Measurements from ENCODE around the gene CDH23. TPM values are rescaled to one million over a fixed set of nuclear protein-coding genes. Genes with fewer than 3 reads are reported as not detected.
A peak's percentile ranks its signal among the peaks of the same experiment; 100 is the strongest.

The CDH23 gene
- total and polyA plus RNA-seq, 10 of the 15 experiments (the other 5 are each of a cell fraction or from before 2014, with no cell fraction given) = 0.09 to 0.40 (median 0.15) TPM; not detected in 1

GRCh38 chr10:71844084-71844483 is 447.4 kb downstream of the CDH23 start (continued):
- no peak for TF ChIP-seq CBX5 (IDR thresholded peaks at IDR 0.05; ENCODE audit: low read depth)
- no peak for TF ChIP-seq ATF7 (IDR thresholded peaks at IDR 0.05; ENCODE audit: low read depth)
- no peak for TF ChIP-seq NR2C2 (IDR thresholded peaks at IDR 0.05; ENCODE audit: borderline replicate concordance, control insufficient read depth, insufficient read length, low read depth)
- no peak for TF ChIP-seq CREM (IDR thresholded peaks at IDR 0.05; ENCODE audit: low read depth)
- TF ChIP-seq DPF2 (IDR thresholded peaks at IDR 0.05) = no peak
- TF ChIP-seq RAD51 (IDR thresholded peaks at IDR 0.05) = no peak
- TF ChIP-seq POLR2AphosphoS5 (IDR thresholded peaks at IDR 0.05; ENCODE audit: low read length) = no peak

DNA sequence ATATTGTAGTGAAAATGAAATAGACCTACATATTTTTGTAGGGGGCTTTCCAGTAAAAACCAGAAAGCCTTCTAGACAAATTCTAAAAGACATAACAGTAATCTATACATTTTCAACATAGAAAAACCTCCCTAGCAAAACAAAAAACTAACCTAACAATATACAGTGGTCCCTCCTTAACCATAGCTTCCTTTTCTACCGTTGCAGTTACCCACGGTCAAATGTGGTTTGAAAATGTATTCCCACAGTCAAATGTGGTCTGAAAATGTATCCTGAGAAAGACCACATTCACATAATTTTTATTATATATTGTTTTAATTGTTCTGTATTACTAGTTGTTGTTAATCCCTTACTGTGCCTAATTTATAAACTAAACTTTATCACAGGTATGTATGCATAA is 448.0 kb downstream of the CDH23 start:
- FAIRE-seq = no peak
- CTCF ChIA-PET = interaction anchor here (1.4 kb wide), 1 partner anchor 52 kb away, joined by 6 read pairs; no protein-coding TSS in a partner anchor
- BruUV-seq (replicated peaks) = no TSS peak

More for the DNA sequence above, 448.0 kb downstream of the CDH23 start:
- no peak for TF ChIP-seq TCF12 (IDR thresholded peaks at IDR 0.05; ENCODE audit: low read depth, low read length)
- TF ChIP-seq RUNX3 (IDR thresholded peaks at IDR 0.05; ENCODE audit: low read length) = peak; percentile 54
- Histone ChIP-seq H3K4me2 (ENCODE audit: control insufficient read depth, insufficient read depth) (peak overlapping the region; percentile 39; the same call in 1 of the 2 replicates), H3K4me1 (ENCODE audit: control insufficient read depth, insufficient read depth, low read length) (peaks cover 27% of the 10 kb centered on the region), H3K27ac (ENCODE audit: control insufficient read depth, insufficient read depth) (no peak overlapping the region), H2AFZ (ENCODE audit: control insufficient read depth, low read depth, low read length) (no peak overlapping the region), H3K27me3 (replicated peaks in 1 of 2; ENCODE audit: control insufficient read depth in 2 of 2, insufficient read depth in 2 of 2, low read length in 1 of 2) (no peaks in the 10 kb centered on the region), H3K4me3 (no peak overlapping the region), H3K36me3 (ENCODE audit: control insufficient read depth in 2 of 2, insufficient read depth in 2 of 2, low read length in 1 of 2) (no peaks in the 10 kb centered on the region; a peak in 1 of 4 replicates), H3K79me2 (ENCODE audit: control insufficient read depth, insufficient read depth, low read length) (peaks cover 83% of the 10 kb centered on the region), H3K9me3 (replicated peaks; ENCODE audit: control insufficient read depth, insufficient read depth, low read length) (no peaks in the 10 kb centered on the region), H4K20me1 (ENCODE audit: control insufficient read depth, insufficient read depth) (no peaks in the 10 kb centered on the region; the same call in 1 of the 2 replicates), H3K9ac (ENCODE audit: control insufficient read depth, insufficient read depth, low read length) (no peak overlapping the region)
- POLR2A ChIA-PET = no interaction called here
- DNase-seq (ENCODE audit: low read depth, low spot score) (no peak), ATAC-seq (no peak)
- SMC1A ChIA-PET (ENCODE audit: uncharacterized antibody, unreplicated experiment) = interaction anchor here (0.8 to 3.0 kb wide), 3 partner anchors 20 to 52 kb away, joined by 3 to 8 read pairs (median 3); no protein-coding TSS in a partner anchor
- in situ Hi-C loops (cut with MboI) (no loop called here), intact Hi-C loops (cut with micrococcal nuclease; ENCODE audit: unreplicated experiment) (no loop called here)
- 2% methylated on average over 2 of the region's 2 CpGs for WGBS (ENCODE audit: insufficient coverage, insufficient replicate concordance, low lambda C conversion rate, missing lambda C conversion rate)
- RAD21 ChIA-PET (ENCODE audit: unreplicated experiment) = no interaction called here

Data from GM12878 (cell line).